KMS-11 (cell line): Measurements from ENCODE around the gene WSCD1.

Source experiments
- H2AFZ ChIP-seq: fragments of 200-600 bp; sonication (generic); 2 replicates; pipeline ENCODE4 v1.6.1; 2016; ENCODE audit warnings: antibody characterized with exemption, mixed run types, low read depth
- H3K27ac ChIP-seq: fragments of 200-600 bp; sonication (generic); 2 replicates; pipeline ENCODE4 v1.6.1; 2016; ENCODE audit warnings: mild to moderate bottlenecking, mixed run types
- H3K27me3 ChIP-seq: fragments of 200-600 bp; sonication (generic); 2 replicates; pipeline ENCODE4 v1.6.1; 2017; ENCODE audit warnings: mild to moderate bottlenecking, low read depth, mixed run types, moderate library complexity; ENCODE audit not compliant: insufficient read depth
- H3K36me3 ChIP-seq: fragments of 200-600 bp; sonication (generic); 2 replicates; pipeline ENCODE4 v1.6.1; 2017; ENCODE audit warnings: mild to moderate bottlenecking, mixed run types; ENCODE audit not compliant: insufficient read depth
- H3K4me1 ChIP-seq: fragments of 200-600 bp; sonication (generic); 2 replicates; pipeline ENCODE4 v1.6.1; 2016; ENCODE audit warnings: mild to moderate bottlenecking, low read depth, mixed run types; ENCODE audit not compliant: poor library complexity, severe bottlenecking
- H3K4me2 ChIP-seq: fragments of 200-600 bp; sonication (generic); 2 replicates; pipeline ENCODE4 v1.7.0; 2016; ENCODE audit warnings: mild to moderate bottlenecking, mixed run types
- H3K4me3 ChIP-seq: fragments of 200-600 bp; sonication (generic); IDR thresholded peaks from 2 replicates; pipeline ENCODE4 v1.6.1; 2017; ENCODE audit warnings: low read depth, low read length, mixed read lengths; ENCODE audit not compliant: insufficient read depth
- H3K79me2 ChIP-seq: fragments of 200-600 bp; sonication (generic); 2 replicates; pipeline ENCODE4 v1.6.1; 2016; ENCODE audit warnings: low read depth, mixed run types; ENCODE audit not compliant: insufficient read depth
- H3K9ac ChIP-seq: fragments of 200-600 bp; sonication (generic); 2 replicates; pipeline ENCODE4 v1.6.1; 2016; ENCODE audit warnings: mild to moderate bottlenecking, mixed run types
- H4K20me1 ChIP-seq: fragments of 200-600 bp; sonication (generic); 2 replicates; pipeline ENCODE4 v1.6.1; 2016; ENCODE audit warnings: mild to moderate bottlenecking, mixed run types; ENCODE audit not compliant: insufficient read depth
- TF ChIP-seq, protein P1 (sequence below): fragments of 200-600 bp; sonication (generic); conservative IDR thresholded peaks from 2 replicates; pipeline ENCODE4 v1.6.1; 2017; ENCODE audit warnings: low read depth, mild to moderate bottlenecking, antibody characterized with exemption, low read length, moderate library complexity, mixed read lengths

Gene WSCD1

DNA sequence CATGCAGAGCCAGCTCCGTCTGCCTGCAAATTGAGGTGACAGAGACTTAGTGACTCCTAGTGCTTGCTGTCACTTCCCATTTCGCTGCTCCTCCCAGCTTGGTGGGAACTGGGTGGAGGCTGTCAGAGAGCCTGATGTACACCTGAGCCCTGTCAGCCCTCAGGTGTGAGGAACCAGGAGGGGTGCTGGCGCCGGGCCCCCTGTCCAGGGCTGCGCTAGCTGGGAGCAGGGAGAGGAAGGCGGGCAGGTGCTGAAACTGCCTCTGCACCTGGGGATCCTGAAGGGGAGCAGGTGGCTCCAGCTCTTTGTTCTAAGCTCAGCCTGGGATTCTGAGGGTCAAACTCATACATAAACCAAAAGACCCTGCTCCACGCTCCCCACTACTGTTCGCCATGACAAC lies 10.8 kb upstream of the WSCD1 start:
- Histone ChIP-seq H3K27ac (no peak overlapping the region), H4K20me1 (no peaks in the 10 kb centered on the region), H3K4me1 (no peaks in the 10 kb centered on the region), H2AFZ (no peak overlapping the region), H3K4me2 (no peak overlapping the region), H3K36me3 (no peaks in the 10 kb centered on the region), H3K9ac (no peak overlapping the region), H3K79me2 (no peaks in the 10 kb centered on the region), H3K27me3 (no peaks in the 10 kb centered on the region), H3K4me3 (no peak overlapping the region)
- TF ChIP-seq, protein P1, sequence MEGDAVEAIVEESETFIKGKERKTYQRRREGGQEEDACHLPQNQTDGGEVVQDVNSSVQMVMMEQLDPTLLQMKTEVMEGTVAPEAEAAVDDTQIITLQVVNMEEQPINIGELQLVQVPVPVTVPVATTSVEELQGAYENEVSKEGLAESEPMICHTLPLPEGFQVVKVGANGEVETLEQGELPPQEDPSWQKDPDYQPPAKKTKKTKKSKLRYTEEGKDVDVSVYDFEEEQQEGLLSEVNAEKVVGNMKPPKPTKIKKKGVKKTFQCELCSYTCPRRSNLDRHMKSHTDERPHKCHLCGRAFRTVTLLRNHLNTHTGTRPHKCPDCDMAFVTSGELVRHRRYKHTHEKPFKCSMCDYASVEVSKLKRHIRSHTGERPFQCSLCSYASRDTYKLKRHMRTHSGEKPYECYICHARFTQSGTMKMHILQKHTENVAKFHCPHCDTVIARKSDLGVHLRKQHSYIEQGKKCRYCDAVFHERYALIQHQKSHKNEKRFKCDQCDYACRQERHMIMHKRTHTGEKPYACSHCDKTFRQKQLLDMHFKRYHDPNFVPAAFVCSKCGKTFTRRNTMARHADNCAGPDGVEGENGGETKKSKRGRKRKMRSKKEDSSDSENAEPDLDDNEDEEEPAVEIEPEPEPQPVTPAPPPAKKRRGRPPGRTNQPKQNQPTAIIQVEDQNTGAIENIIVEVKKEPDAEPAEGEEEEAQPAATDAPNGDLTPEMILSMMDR, result no peak

DNA sequence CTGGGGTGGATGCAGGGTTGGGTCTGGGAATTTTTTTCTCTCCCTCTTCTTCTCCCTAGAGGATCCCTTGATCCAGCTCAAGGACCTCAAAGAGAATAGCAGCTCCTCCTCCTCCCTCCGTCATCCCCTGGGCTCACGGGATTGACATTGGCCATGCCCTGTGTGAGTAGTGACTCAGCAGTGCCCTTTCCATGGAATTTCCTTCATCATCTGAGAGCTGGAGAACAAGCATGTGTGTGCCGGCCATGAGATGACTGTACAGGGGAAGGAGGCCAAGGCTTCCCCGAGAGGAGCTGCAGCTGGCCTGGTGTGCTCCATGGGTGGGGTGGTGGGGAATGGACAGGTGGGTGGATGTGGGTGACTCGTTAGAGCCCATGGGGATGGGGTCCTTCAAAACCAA lies 8.9 kb upstream of the WSCD1 start:
- H3K36me3 ChIP-seq, result no peaks in the 10 kb centered on the region
- TF ChIP-seq, protein P1, result no peak
- no peak overlapping the region for H3K4me2 ChIP-seq
- no peaks in the 10 kb centered on the region for H3K79me2 ChIP-seq
- no peaks in the 10 kb centered on the region for H3K27me3 ChIP-seq
- H3K27ac ChIP-seq, result no peak overlapping the region
- no peak overlapping the region for H3K4me3 ChIP-seq
- H3K9ac ChIP-seq, result no peak overlapping the region
- H3K4me1 ChIP-seq, result no peaks in the 10 kb centered on the region
- H4K20me1 ChIP-seq, result no peaks in the 10 kb centered on the region
- H2AFZ ChIP-seq, result no peak overlapping the region

DNA sequence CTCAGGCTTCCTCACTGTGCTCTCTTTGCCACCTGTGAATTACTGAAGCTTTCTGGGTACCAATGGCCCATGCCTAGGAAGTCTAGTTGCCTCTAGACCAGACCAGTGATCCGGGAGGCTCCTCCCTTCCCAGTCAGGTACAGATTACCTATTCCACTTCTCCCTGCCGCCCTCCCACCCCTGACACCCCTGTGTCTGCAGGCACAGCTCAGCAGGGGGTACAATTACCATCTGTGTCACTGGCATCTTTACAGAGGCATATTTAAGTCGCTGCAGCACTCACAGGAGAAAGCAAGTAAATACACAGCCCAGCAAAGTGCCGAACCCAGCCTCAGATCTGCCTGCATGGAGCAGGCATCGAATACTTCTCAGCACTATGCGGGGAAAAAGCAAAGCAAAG lies 5.3 kb upstream of the WSCD1 start:
- no peaks in the 10 kb centered on the region for H3K79me2 ChIP-seq
- H2AFZ ChIP-seq, result no peak overlapping the region
- H3K4me3 ChIP-seq, result no peak overlapping the region
- TF ChIP-seq, protein P1, result no peak
- no peaks in the 10 kb centered on the region for H3K4me1 ChIP-seq
- H4K20me1 ChIP-seq, result no peaks in the 10 kb centered on the region
- H3K36me3 ChIP-seq, result no peaks in the 10 kb centered on the region
- no peak overlapping the region for H3K27ac ChIP-seq
- no peak overlapping the region for H3K4me2 ChIP-seq
- H3K9ac ChIP-seq, result no peak overlapping the region
- no peaks in the 10 kb centered on the region for H3K27me3 ChIP-seq

DNA sequence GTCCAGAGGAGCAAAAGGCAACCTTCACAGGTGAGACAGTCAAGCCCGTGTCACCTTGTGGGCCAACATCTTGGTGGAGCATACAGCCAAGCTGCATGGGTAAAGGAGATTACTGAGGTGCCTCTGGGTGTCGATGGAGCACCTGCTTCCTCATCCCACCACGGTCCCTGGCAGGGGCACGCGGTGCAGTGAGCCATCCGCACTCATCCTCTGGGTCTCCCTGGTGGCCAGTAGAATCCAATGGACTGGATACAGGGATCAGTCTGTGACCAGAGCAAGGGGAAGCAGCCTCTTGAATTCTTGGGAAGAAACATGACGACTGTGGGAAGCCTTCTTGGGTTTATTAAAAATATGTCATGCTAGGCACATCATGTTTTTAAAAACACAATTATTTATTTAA lies 4.8 kb upstream of the WSCD1 start:
- no peaks in the 10 kb centered on the region for H3K4me1 ChIP-seq
- no peak overlapping the region for H3K27ac ChIP-seq
- H4K20me1 ChIP-seq, result no peaks in the 10 kb centered on the region
- no peaks in the 10 kb centered on the region for H3K36me3 ChIP-seq
- no peak overlapping the region for H2AFZ ChIP-seq
- no peak overlapping the region for H3K4me3 ChIP-seq
- no peak overlapping the region for H3K4me2 ChIP-seq
- H3K79me2 ChIP-seq, result no peaks in the 10 kb centered on the region
- no peak overlapping the region for H3K9ac ChIP-seq
- no peaks in the 10 kb centered on the region for H3K27me3 ChIP-seq
- TF ChIP-seq, protein P1, result no peak
